SU-DHL-6 (cell line): ENCODE data around the gene PYGL.

ENCODE experiments used
- CTCF ChIP-seq: fragments of 200-600 bp; sonication (generic); IDR thresholded peaks from one replicate; pipeline ENCODE4 v1.5.1; 2017; ENCODE audit warnings: antibody characterized with exemption, mild to moderate bottlenecking, low read length, moderate library complexity; ENCODE audit not compliant: insufficient read depth, poor library complexity, severe bottlenecking
- EZH2phosphoT487 ChIP-seq: fragments of 200-600 bp; sonication (generic), shearing (Covaris generic); conservative IDR thresholded peaks from 2 replicates; pipeline ENCODE4 v1.6.1; 2018; ENCODE audit warnings: mild to moderate bottlenecking, antibody characterized with exemption, low read length, moderate library complexity, mixed read lengths

- TF ChIP-seq EZH2phosphoT487 (no peak), CTCF (no peak)
These were observed at the start of gene PYGL for GRCh38 chr14:50943943-50944646.
